HepG2 (cell line): ENCODE measurements around the gene R3HDM4. TPM values are rescaled to one million over a fixed set of nuclear protein-coding genes. Genes with fewer than 3 reads are reported as not detected.

ENCODE experiments used
- ATAC-seq: fragments of 200-7000 bp; cut with Tn5 transposase; 3 replicates; pipeline ENCODE4 v1.9.1; 2020; ENCODE audit warnings: mild to moderate bottlenecking, moderate library complexity
- BruUV-seq: library from RNA; stranded (reverse); fragments of 400-500 nt; replicated peaks from 2 replicates; lab custom pipeline; 2021; lab: Mats Ljungman, UMichigan
- CTCF ChIA-PET: fragments of 300-600 bp; formaldehyde crosslinking; extraction: SDS; loops from one replicate; lab custom pipeline; 2021; ENCODE audit warnings: low total read pairs, inconsistent platforms, low intra/inter-chr PET ratio; lab: Yijun Ruan, JAX
- POLR2A ChIA-PET: fragments of 350-600 bp; sonication (Branson Sonifier 250); formaldehyde crosslinking; loops from one replicate; lab custom pipeline; 2020; ENCODE audit warnings: antibody characterized with exemption, inconsistent platforms; lab: Yijun Ruan, JAX
- DNase-seq: peaks from one replicate; pipeline ENCODE4 v3.0.0-alpha.2; 2015; ENCODE audit warnings: low spot score
- FAIRE-seq: peaks from 3 replicates; lab custom pipeline; 2011; peaks lifted over from hg19 to GRCh38; lab: Jason Lieb, UNC
- H2AFZ ChIP-seq: one replicate; pipeline ENCODE4 v1.6.1; 2011; ENCODE audit warnings: low read length, inconsistent platforms
- H3K27ac ChIP-seq: fragments of 300-600 bp; 3 replicates; pipeline ENCODE4 v1.8.0; 2011; ENCODE audit warnings: mixed run types, mild to moderate bottlenecking, mixed read lengths, low read length, inconsistent platforms; ENCODE audit not compliant: insufficient read depth; ENCODE audit errors: extremely low read length
- H3K27me3 ChIP-seq, 2 experiments: fragments of 200-600 bp in 1 of 2; 2 replicates in 1 of 2; 3 replicates in 1 of 2; pipeline versions ENCODE4 v1.6.0 to v1.8.0; 2011; ENCODE audit warnings: low read length in 2 of 2, mild to moderate bottlenecking in 2 of 2, moderate library complexity in 2 of 2, inconsistent platforms in 1 of 2; ENCODE audit not compliant: insufficient read depth in 2 of 2, control insufficient read depth in 1 of 2
- H3K36me3 ChIP-seq, 2 experiments: fragments of 200-600 bp in 1 of 2; replicated peaks in 1 of 2; 2 replicates in 1 of 2; 3 replicates in 1 of 2; pipeline versions ENCODE4 v1.5.1 to v1.8.0; 2011; ENCODE audit warnings: low read length in 2 of 2, inconsistent platforms in 1 of 2; ENCODE audit not compliant: insufficient read depth in 2 of 2, control insufficient read depth in 1 of 2
- H3K4me1 ChIP-seq: 2 replicates; pipeline ENCODE4 v1.5.1; 2012; ENCODE audit warnings: low read length, inconsistent platforms; ENCODE audit not compliant: insufficient read depth
- H3K4me2 ChIP-seq: 2 replicates; pipeline ENCODE4 v1.6.0; 2011; ENCODE audit warnings: low read depth, low read length, inconsistent platforms
- H3K4me3 ChIP-seq, 3 experiments: fragments of 200-600 bp in 1 of 3; sonication (generic), shearing (Covaris generic) in 1 of 3; replicated peaks in 1 of 3; 2 replicates each; pipeline ENCODE4 v1.5.1; 2011 to 2016; ENCODE audit warnings: low read length in 3 of 3, inconsistent platforms in 2 of 3, low read depth in 2 of 3, mild to moderate bottlenecking in 2 of 3, control low read depth in 1 of 3, mixed read lengths in 1 of 3; ENCODE audit not compliant: insufficient read depth in 1 of 3
- H3K79me2 ChIP-seq: one replicate; pipeline ENCODE4 v1.6.1; 2011; ENCODE audit warnings: low read length, inconsistent platforms; ENCODE audit not compliant: insufficient read depth
- H3K9ac ChIP-seq: 2 replicates; pipeline ENCODE4 v1.6.0; 2011; ENCODE audit warnings: mild to moderate bottlenecking, low read depth, low read length, inconsistent platforms; ENCODE audit not compliant: insufficient read depth
- H3K9me3 ChIP-seq: 2 replicates; pipeline ENCODE4 v1.5.1; 2012; ENCODE audit warnings: mild to moderate bottlenecking, low read length
- H4K20me1 ChIP-seq: 2 replicates; pipeline ENCODE4 v1.6.0; 2011; ENCODE audit warnings: inconsistent platforms, mild to moderate bottlenecking, low read length, moderate library complexity; ENCODE audit not compliant: insufficient read depth
- AGO2 ChIP-seq: fragments of 200-400 bp; formaldehyde crosslinking; optimal IDR thresholded peaks from 2 replicates; pipeline ENCODE3; 2017; ENCODE audit warnings: mild to moderate bottlenecking, low read depth, low read length, moderate library complexity
- ARNTL ChIP-seq: sonication (generic); formaldehyde crosslinking; IDR thresholded peaks from 2 replicates; pipeline ENCODE4 v1.4.0; 2020; ENCODE audit warnings: mild to moderate bottlenecking, missing genetic modification reagents
- CHD4 ChIP-seq: fragments of 200-600 bp; sonication (generic); IDR thresholded peaks from 2 replicates; pipeline ENCODE4 v1.7.0; 2017; ENCODE audit warnings: mild to moderate bottlenecking, low read length, borderline replicate concordance
- CREB1 ChIP-seq, 2 experiments: fragments of 450-650 bp in 1 of 2; IDR thresholded peaks; 2 replicates each; pipeline ENCODE4 v1.6.1; 2016 to 2017; ENCODE audit warnings: control low read depth in 1 of 2, mild to moderate bottlenecking in 1 of 2, missing compliant biosample characterization in 1 of 2, missing genetic modification characterization in 1 of 2
- HDAC6 ChIP-seq: fragments of 200-600 bp; sonication (generic); IDR thresholded peaks from 2 replicates; pipeline ENCODE4 v1.7.0; 2017; ENCODE audit warnings: mild to moderate bottlenecking, antibody characterized with exemption, low read length, low read depth
- IKZF4 ChIP-seq: sonication (generic); formaldehyde crosslinking; IDR thresholded peaks from 2 replicates; pipeline ENCODE4 v1.5.1; 2020; ENCODE audit warnings: borderline replicate concordance, mild to moderate bottlenecking, low read depth, missing genetic modification reagents; ENCODE audit errors: not compliant biosample characterization
- PHF20 ChIP-seq: sonication (generic); formaldehyde crosslinking; IDR thresholded peaks from 2 replicates; pipeline ENCODE4 v1.5.0; 2020; ENCODE audit warnings: mild to moderate bottlenecking, missing genetic modification reagents
- RERE ChIP-seq: IDR thresholded peaks from 2 replicates; pipeline ENCODE4 v1.6.1; 2016; ENCODE audit warnings: low read depth, missing genetic modification reagents, missing compliant biosample characterization
- ZBTB20 ChIP-seq: sonication (generic); formaldehyde crosslinking; IDR thresholded peaks from 2 replicates; pipeline ENCODE4 v1.8.1; 2023; ENCODE audit warnings: missing genetic modification reagents, low read depth, mild to moderate bottlenecking, borderline replicate concordance
- ZBTB33 ChIP-seq: sonication (generic); formaldehyde crosslinking; IDR thresholded peaks from 2 replicates; pipeline ENCODE4 v1.4.0; 2020; ENCODE audit warnings: missing genetic modification reagents
- ZBTB38 ChIP-seq: sonication (generic); formaldehyde crosslinking; IDR thresholded peaks from 2 replicates; pipeline ENCODE4 v1.5.1; 2020; ENCODE audit warnings: mild to moderate bottlenecking, missing genetic modification reagents
- ZBTB39 ChIP-seq: sonication (generic); formaldehyde crosslinking; IDR thresholded peaks from 2 replicates; pipeline ENCODE4 v1.5.0; 2020; ENCODE audit warnings: missing genetic modification reagents
- ZNF143 ChIP-seq: sonication (generic); formaldehyde crosslinking; IDR thresholded peaks from 2 replicates; pipeline ENCODE4 v1.4.0; 2020; ENCODE audit warnings: missing genetic modification reagents
- ZNF605 ChIP-seq: sonication (generic); formaldehyde crosslinking; IDR thresholded peaks from 2 replicates; pipeline ENCODE4 v1.8.0; 2022; ENCODE audit warnings: mild to moderate bottlenecking, missing genetic modification reagents
- ZNF674 ChIP-seq: sonication (generic); formaldehyde crosslinking; IDR thresholded peaks from 2 replicates; pipeline ENCODE4 v1.5.0; 2020; ENCODE audit warnings: low read depth, mild to moderate bottlenecking, missing genetic modification reagents
- WGBS: methylation state at CpG from one replicate; pipeline ENCODE4 v1.1.6; 2017; ENCODE audit warnings: low lambda C conversion rate; 5-methylcytosine and 5-hydroxymethylcytosine counted together
- in situ Hi-C: cut with HindIII; loops from 2 replicates; pipeline ENCODE4 v1.10.0; 2017; ENCODE audit warnings: low pct_unique_long_range_greater_than_20kb; ENCODE audit not compliant: extremely low pct_ligation_motif_present
- intact Hi-C: fragments of 100-400 bp; cut with micrococcal nuclease; formaldehyde crosslinking; loops from one replicate; pipeline ENCODE4 v1.10.0; 2022; ENCODE audit not compliant: unreplicated experiment
- polyA plus RNA-seq, 8 experiments: library from polyadenylated mRNA; depleted of rRNA in 3 of 8; stranded (reverse) in 7 of 8; unstranded in 1 of 8; fragments of >200 nt; fragmentation: Illumina TruSeq in 4 of 8; extraction: Trizol in 4 of 8; gene quantifications; 2 replicates each; pipeline versions ENCODE4 v1.2.1 to v1.2.3, GENCODE V29; 2011 to 2016; ENCODE audit warnings: low read depth in 4 of 8, missing spikeins in 1 of 8, mixed read lengths in 1 of 8; ENCODE audit not compliant: insufficient read depth in 1 of 8
- total RNA-seq, 5 experiments: library from RNA; depleted of rRNA; stranded (reverse); fragments of >200 nt; fragmentation: Illumina TruSeq; extraction: Trizol; gene quantifications; 2 replicates each; pipeline ENCODE4 v1.2.3, GENCODE V29; 2016; ENCODE audit warnings: low read depth in 1 of 5

The R3HDM4 gene
- total and polyA plus RNA-seq, 2 of the 13 experiments (the other 11 are each of a cell fraction or from before 2014, with no cell fraction given), result 26.2 to 26.9 TPM

GRCh38 chr19:937259-937694 is 24.3 kb upstream of the R3HDM4 start:
- TSS peak; percentile 46 for BruUV-seq
- TF ChIP-seq AGO2 (peak; percentile 34), ZBTB39 (CRISPR knock-in tag) (no peak), IKZF4 (CRISPR knock-in tag) (no peak), HDAC6 (no peak), ZNF605 (no peak), ZNF674 (no peak), RERE (CRISPR knock-in tag) (no peak), CREB1 (IDR thresholded peaks at IDR 0.05) (no peak), CREB1 (CRISPR knock-in tag; IDR thresholded peaks at IDR 0.05) (no peak), ZNF143 (CRISPR knock-in tag) (no peak), PHF20 (CRISPR knock-in tag) (no peak), ZBTB33 (CRISPR knock-in tag) (peak; percentile 78; the same call in 1 of the 2 replicates), ZBTB38 (CRISPR knock-in tag) (peak; percentile 79; the same call in 1 of the 2 replicates), CHD4 (no peak), ARNTL (CRISPR knock-in tag) (no peak), ZBTB20 (CRISPR knock-in tag) (no peak)

More at GRCh38 chr19:937259-937694, 24.3 kb upstream of the R3HDM4 start:
- Histone ChIP-seq H3K4me2 (no peak overlapping the region), H3K9me3 (no peaks in the 10 kb centered on the region), H3K27me3 (no peaks in the 10 kb centered on the region), H4K20me1 (peaks cover 63% of the 10 kb centered on the region; the same call in 1 of the 2 replicates), H2AFZ (no peak overlapping the region), H3K4me3 (no peak overlapping the region), H3K79me2 (peaks cover 85% of the 10 kb centered on the region), H3K36me3 (peaks cover 18 to 69% of the 10 kb centered on the region in 2 experiments; a peak in 4 of 5 replicates), H3K4me1 (peaks cover 71% of the 10 kb centered on the region), H3K9ac (no peak overlapping the region), H3K27ac (no peak overlapping the region)
- no peak for DNase-seq
- no peak for ATAC-seq
- ChIA-PET CTCF (no interaction called here), POLR2A (interaction anchor here (0.9 to 3.5 kb wide), 3 partner anchors 15 to 47 kb away, joined by 3 to 18 read pairs (median 6); partner anchors contain the start of gene WDR18)
- intact Hi-C loops, result no loop called here
- no peak for FAIRE-seq
- WGBS, result 90% methylated on average over 16 of the region's 16 CpGs
- in situ Hi-C loops, result no loop called here
